Stimulated activated CD8-positive, alpha-beta memory T cell treated with anti-CD3 and anti-CD28 coated beads, Interleukin-15, amount 100 ng/mL, for 4 hours (primary cell): Measurements from ENCODE around the gene CD151.

Source experiments
- DNase-seq, 2 donors: peaks; one replicate each; pipeline ENCODE4 v3.0.0-alpha.2; 2020; ENCODE audit warnings: low read depth in 2 of 2

Gene CD151

GRCh38 chr11:832529-833113, at the start of gene CD151:
Gene CD151 (plus strand): TSS chr11:832952. CDS start chr11:836070, 3,118 bp downstream.
- peak in 1 of 2 donors; percentile 22 for DNase-seq

- DNase-seq = no peak
Measured at GRCh38 chr11:783581-784015, 49.2 kb upstream of the CD151 start.

DNA sequence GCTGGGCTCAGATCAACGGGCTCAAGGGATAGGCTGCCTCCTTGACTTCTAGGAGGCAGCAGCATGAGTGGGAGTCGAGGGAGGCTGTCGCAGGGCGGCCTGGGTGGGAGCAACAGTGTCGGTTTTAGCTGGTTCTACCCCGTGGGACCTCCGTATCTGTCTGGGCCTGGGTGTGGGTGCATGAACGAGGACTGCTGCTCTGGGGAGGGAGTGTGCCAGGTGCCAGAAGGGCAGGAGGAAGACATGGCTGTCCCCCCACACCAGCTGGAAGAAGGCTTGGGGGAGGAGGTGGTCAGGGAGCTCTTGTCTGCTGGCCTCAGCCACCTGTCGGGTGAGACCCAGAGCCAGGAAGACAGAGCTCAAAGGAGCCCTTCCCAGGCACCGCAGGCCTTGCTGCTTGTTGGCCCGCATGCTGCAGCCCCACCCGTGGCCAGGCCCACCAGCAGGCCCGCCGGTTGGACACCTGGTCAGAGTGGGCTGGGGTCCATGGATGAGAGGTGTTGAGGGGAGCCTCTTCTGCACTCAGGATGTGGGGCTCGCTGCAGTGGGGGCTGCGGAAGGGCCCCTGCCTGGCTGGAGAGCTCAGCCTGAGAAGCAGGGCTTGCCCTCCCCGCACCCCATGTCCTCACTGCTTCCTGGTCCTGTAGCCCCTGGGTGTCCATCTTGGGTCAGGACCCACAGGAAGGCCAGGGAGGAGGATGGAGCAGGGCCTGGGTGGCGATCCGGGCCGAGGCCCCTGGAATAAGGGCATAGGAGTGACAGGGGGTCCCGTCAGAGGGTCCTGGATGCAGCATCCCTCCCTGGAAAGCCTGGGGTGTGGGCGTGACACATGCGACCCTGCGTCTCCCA, 46.3 kb upstream of the CD151 start:
- DNase-seq = no peak

- no peak for DNase-seq
Measured at GRCh38 chr11:787084-787675, 45.6 kb upstream of the CD151 start.

- DNase-seq = no peak
Measured at GRCh38 chr11:788009-788640, 44.6 kb upstream of the CD151 start.

DNA sequence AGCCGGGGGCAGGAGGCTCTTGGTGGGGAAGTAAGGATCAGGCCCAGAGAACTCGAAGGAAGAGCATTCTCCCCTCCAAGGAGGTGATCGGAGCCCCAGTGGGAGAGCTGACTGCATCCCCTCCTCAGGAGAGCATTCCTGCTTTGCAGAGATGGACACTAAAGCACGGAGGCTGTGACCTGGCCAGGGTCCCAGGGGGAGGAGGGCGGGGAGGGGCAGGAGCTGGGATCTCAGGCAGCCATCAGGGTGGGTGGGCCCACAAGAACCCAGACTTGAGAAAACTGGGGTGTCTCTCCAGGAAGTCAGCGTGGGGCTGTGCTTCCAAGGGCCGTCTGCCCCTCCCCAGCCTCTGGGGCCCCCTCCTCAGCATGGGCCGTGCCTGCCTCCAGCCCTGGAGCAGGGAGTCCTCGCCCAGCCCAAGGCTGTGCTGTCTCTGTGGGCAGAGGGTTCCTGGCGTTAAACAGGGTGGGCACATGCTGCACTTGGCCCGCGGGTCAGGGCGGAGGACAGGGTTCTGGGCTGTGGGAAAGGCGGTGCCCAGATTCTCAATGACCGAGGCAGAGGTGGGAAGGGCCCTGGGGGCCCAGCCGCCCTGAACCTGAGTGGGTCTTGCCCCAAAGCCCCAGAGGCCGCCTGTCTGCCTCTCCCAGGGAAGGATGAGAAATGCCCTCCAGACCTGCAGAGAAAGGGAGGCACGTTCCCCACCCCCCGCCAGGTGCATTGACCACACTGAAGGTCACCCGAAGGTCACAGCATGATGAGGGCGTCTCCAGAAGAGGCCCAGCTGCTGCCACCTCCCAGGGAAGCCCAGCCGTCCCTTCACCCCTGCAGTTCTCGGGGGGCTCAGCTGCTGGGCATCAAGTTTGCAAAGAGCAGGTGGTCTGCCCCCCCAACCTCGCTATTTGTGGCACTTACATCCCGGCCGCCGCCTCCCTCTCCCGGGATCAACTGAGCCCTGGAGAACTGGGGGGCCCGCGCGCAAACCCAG, 43.5 kb upstream of the CD151 start:
- DNase-seq = no peak

DNA sequence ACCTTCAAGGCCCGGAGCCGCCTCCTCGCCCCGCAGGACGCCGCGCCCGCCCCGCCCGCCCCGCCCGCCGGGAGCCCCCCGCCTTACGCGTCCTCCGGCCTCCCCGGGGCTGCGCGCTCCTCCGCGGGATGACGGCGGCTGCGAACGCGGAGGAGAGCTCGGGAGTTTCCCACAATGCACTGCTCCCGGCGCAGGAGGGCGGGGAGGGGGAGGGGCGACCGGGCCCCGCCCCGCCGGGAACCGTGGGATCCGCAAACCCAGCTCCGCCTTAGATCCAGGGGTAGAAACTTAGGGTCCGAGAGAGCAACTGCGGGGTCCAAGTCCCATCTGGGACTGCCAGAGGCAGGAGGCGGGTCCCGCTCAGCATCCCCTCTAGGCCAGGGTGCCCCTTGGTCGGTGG, 42.8 kb upstream of the CD151 start, which contains the start of gene CEND1:
CEND1 (minus strand) TSS at position 148 of the 400 bp plus-strand sequence. CDS start 1,514 bp downstream, outside the sequence.
- no peak for DNase-seq

DNA sequence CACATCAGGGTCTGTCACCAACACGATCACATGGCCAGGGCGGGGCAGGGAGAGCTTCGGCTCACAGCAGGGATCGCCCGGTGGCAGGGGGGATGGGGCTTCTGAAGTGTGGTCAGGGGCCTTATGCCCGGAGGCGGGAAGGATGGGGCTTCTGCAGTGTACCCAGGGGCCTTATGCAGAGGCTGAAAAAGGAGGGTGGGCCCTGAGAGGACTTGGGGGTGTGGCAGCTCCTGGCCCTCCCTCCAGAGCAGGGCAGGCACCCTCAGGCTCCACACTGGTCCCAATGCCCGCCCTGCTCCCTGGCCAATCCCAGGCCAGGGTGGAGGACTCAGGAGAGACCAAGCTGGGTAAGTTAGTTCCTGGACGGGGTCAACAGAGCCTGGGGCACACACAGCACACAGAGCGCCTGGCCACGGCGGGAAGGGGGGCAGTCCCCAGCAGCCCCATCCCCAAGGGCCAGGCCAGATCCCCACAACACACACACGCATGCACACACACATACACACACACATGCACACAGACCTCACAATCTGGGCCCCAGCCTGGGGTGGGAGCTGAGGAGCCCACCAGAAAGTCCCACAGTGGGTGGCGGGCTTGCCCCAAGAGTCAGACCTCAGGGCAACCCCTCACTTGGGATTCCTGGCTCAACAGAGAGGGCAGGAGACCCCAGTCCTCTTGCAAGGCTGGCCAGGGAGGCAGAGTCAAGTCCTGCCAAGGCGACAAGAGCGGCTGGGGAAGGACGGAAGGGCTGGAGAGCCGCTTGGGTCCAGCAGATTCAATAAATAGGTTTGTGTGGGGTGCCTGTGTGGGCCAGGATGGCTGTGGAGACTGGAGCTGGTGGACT, 41.8 kb upstream of the CD151 start:
- no peak for DNase-seq

- DNase-seq = no peak
Measured at GRCh38 chr11:791658-792534, 40.9 kb upstream of the CD151 start.

DNA sequence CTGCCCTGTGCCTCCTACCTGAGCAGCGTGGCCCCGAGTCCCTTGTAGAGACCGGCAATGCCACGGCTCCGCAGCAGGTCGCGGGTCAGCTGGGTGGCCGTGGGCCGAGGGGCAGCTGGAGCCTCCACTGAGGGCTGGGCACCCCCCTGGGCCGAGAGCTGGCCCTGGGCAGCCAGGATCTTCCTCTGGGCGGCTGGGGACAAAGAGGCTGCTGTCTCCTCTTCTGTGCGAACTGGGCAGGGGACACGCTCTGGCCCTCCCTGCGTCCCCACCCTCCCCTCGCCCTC, 40.3 kb upstream of the CD151 start:
- DNase-seq = no peak

DNA sequence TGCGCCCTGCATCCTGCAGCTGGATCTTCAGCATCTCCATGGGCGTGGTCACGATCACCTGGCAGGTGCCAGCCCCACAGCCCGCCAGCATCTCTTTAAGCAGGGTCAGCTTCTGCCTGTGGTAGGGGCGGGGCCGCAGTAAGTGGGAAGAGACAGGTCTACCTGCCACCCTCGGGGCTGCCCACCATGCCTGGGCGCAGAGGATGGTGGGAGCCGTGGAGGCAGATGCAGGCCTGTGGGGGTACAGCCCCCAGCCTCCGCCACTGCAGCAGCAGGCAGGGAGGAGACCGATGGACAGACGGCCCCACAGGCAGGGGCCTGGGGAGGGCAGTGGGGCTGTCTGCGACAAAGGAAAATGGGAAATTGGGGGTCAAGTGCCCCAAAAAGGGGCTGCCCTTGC, 39.9 kb upstream of the CD151 start:
- DNase-seq = no peak

DNA sequence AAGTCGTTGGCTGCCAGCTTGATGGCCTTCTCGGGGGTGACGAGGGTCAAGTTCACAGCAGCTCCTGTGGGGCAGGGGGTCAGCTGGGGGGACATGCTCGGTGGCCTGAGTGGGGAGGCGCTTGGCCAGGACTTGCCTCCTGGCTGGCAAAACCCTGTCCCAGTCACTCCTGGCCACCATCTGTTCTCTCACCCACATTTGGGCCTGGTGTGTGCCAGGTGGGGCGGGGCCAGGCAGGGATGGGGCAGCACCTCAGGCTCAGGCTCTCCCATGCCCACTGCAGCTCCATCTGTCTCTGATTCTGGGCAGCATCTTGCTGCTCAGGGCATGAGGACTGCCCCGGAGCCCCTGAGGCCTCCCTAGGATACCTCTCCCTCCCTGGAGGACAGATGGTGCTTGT, 39.2 kb upstream of the CD151 start:
- DNase-seq = no peak

DNA sequence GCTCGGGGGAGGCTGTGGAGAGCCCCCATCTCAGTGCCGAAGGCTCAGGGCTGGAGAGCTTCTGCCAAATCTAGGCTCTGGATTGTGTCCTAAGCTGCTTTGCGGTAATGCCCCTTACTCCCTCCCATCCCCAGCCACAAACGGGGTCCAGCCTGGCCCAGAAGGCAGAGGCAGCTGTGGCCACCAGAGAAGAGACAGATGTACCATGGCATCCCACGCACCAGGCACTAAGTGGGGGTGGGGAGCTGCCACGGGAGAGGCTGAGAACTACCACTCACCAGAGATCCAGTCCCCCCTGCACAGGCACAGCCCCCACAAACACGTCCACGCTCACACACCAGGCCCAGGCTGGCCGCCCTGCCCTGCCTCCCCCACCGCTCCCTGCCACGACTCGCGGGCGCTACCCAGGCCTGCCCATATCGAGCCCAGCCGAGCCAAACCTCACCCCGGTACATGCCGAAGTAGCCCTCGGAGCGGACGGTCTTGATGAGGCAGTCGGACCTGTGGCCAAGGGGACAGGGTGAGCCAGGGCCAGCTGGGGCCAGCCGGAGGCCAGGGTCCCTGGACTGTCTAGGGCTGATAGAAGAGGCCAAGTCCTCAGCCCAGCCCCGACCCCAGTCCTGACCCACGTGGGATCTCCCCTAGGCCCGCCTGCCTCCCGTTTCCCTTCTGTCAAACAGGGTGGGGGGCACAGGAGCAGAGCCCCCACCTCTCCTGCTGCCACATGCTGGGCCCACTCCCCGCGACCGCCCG, 38.6 kb upstream of the CD151 start:
- no peak for DNase-seq

DNA sequence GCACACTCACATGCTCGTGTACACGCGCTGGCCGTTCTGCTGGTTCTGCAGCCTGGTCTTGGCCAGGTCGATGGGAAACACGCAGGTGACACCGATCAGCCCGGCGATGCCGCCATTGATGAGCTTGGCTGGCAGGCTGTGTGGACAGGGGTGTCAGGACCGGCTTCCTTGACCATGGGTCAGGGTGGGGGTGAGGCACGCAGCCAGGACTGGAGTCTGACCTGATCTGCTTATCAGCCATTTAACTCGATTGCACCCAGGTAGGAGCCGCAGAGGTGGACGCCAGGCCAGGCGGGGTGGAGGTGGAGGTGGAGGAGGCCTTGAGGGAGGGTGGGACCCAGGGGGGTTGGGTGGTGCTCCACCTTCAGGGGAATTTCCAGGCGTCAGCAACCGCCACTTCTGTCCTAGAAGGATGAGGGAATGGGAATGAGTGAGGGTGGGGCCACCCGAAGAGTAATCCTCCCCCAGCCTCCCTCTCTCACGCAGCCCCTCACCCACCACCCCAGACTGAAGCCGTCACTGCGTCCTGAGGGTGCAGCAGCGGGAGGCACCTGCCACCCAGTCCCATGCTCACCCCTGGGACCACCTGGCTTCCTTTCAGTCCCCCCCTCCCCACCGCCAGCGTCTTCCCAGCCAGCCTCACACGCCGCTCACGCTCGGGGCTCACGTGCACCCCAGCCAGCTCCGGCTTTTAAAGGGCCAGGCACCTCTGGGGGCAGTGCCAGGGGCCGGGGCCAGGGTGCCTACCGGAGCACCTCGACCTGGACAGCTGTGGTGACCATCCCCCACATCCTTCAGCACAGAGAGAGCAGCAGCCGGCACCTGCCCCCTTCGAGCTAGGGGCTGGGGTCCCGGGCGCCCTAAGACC, 37.8 kb upstream of the CD151 start:
- DNase-seq = no peak

- DNase-seq = peak; percentile 74 to 77
Measured at GRCh38 chr11:795634-796564, 36.9 kb upstream of the CD151 start.

DNA sequence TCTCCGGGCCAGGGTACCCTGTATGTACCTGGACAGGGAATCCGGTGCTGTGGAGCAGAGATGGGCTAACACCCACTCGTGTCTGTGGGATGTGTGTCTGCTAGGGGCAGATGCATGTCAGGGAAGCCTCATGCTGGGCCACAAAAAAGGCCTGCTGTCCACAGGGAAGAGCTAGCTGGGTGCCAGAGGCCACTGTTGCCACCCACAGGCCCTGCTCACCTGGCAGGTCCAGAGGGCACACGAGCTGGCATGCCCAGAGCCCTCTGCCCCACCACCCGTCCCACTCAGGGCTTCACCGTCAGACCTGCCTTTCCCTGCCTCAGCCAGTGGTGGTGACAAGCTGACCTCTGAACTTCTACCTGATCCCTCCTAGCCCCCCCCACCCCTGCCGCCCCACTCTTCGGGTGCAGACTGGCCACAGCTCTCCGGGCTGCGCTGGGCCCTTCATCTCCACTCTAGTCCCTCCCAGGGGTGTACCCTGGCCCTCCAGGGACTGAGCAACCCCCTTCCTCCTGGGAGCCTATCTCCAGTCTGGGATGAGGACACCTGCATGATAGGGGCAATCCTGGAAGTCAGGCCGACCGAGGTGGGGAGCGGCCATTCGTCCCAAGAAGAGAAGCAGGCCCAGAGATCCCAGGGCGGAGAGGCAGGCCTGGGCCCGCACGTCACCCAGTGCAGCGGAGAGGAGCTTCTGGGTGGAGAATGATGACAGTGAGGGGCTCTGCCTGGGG, 36.0 kb upstream of the CD151 start:
- DNase-seq = no peak
